Measurements from ENCODE around the gene TIMP2. TPM values are rescaled to one million over a fixed set of nuclear protein-coding genes. Genes with fewer than 3 reads are reported as not detected.

The TIMP2 gene
- total RNA-seq, 1 experiment from 2014 or later = 24.8 TPM

DNA sequence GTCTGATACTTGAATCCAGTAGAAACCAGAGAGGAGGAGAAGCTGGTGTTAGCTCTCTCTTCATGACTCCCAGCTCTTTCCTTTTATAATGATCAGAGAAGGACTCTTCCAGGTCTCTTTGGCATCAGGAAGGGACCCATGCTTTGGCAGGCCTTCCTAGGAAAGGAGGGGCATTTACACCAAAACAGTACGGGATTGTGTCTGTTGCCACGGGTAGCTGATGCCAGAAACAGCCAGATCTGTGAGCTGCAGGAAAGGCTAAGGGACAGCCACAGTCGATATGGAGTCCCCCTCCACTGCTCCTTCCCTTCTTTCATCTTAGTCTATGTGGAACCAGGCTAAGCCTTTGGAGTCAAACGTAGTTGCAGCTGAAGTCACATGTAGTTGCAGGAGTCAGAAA lies 31.5 kb downstream of the TIMP2 start:
- ChIA-PET CTCF (interaction anchor here (0.8 to 1.7 kb wide), 2 partner anchors 9 to 78 kb away, joined by 4 read pairs; no protein-coding TSS in a partner anchor), POLR2A (interaction anchor here (0.9 to 1.0 kb wide), 2 partner anchors 10 to 12 kb away, joined by 4 to 5 read pairs; no protein-coding TSS in a partner anchor)
- BruUV-seq (replicated peaks) = no TSS peak
- no peaks in the 10 kb centered on the region for H3K27me3 Mint-ChIP-seq (ENCODE audit: insufficient read depth, unreplicated experiment)
- H3K4me3 Mint-ChIP-seq (ENCODE audit: unreplicated experiment) = no peak overlapping the region
- H3K27ac Mint-ChIP-seq (ENCODE audit: low read depth, unreplicated experiment) = no peak overlapping the region
- DNase-seq (ENCODE audit: unreplicated experiment) = no peak
- TF ChIP-seq, protein P1, sequence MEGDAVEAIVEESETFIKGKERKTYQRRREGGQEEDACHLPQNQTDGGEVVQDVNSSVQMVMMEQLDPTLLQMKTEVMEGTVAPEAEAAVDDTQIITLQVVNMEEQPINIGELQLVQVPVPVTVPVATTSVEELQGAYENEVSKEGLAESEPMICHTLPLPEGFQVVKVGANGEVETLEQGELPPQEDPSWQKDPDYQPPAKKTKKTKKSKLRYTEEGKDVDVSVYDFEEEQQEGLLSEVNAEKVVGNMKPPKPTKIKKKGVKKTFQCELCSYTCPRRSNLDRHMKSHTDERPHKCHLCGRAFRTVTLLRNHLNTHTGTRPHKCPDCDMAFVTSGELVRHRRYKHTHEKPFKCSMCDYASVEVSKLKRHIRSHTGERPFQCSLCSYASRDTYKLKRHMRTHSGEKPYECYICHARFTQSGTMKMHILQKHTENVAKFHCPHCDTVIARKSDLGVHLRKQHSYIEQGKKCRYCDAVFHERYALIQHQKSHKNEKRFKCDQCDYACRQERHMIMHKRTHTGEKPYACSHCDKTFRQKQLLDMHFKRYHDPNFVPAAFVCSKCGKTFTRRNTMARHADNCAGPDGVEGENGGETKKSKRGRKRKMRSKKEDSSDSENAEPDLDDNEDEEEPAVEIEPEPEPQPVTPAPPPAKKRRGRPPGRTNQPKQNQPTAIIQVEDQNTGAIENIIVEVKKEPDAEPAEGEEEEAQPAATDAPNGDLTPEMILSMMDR (IDR thresholded peaks at IDR 0.05; ENCODE audit: unreplicated experiment) = no peak
- no peaks in the 10 kb centered on the region for H3K4me1 Mint-ChIP-seq (ENCODE audit: insufficient read depth, unreplicated experiment)
- H3K9me3 Mint-ChIP-seq (ENCODE audit: unreplicated experiment) = no peaks in the 10 kb centered on the region
- intact Hi-C loops (cut with micrococcal nuclease) = no loop called here
- H3K36me3 Mint-ChIP-seq (ENCODE audit: insufficient read depth, unreplicated experiment) = peaks cover 21% of the 10 kb centered on the region

DNA sequence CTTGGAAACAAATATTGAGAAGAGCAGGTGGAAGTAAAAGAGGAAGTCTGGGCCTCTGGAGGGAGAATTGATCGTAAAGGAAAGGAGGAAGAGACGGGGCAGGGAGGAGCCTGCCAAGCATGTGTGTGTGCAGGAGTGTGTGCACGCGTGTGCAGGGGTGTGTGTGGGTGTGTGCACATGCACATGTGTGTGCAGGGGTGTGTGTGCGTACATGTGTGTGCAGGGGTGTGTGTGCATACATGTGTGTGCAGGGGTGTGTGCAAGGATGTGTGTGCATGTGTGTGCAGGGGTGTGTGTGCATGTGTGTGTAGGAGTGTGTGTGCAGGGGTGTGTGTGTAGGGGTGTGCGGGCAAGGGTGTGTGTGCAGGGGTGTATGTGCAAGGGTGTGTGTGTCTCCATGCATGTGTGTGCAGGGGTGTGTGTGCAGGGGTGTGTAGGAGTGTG lies 32.2 kb downstream of the TIMP2 start:
- H3K27ac Mint-ChIP-seq (ENCODE audit: low read depth, unreplicated experiment) = no peak overlapping the region
- intact Hi-C loops (cut with micrococcal nuclease) = no loop called here
- TF ChIP-seq, protein P1 (IDR thresholded peaks at IDR 0.05; ENCODE audit: unreplicated experiment) = no peak
- no peak for DNase-seq (ENCODE audit: unreplicated experiment)
- H3K4me1 Mint-ChIP-seq (ENCODE audit: insufficient read depth, unreplicated experiment) = no peaks in the 10 kb centered on the region
- CTCF ChIA-PET = no interaction called here
- BruUV-seq (replicated peaks) = no TSS peak
- H3K4me3 Mint-ChIP-seq (ENCODE audit: unreplicated experiment) = no peak overlapping the region
- no peaks in the 10 kb centered on the region for H3K27me3 Mint-ChIP-seq (ENCODE audit: insufficient read depth, unreplicated experiment)
- no peaks in the 10 kb centered on the region for H3K9me3 Mint-ChIP-seq (ENCODE audit: unreplicated experiment)
- H3K36me3 Mint-ChIP-seq (ENCODE audit: insufficient read depth, unreplicated experiment) = peaks cover 15% of the 10 kb centered on the region
- POLR2A ChIA-PET = no interaction called here

DNA sequence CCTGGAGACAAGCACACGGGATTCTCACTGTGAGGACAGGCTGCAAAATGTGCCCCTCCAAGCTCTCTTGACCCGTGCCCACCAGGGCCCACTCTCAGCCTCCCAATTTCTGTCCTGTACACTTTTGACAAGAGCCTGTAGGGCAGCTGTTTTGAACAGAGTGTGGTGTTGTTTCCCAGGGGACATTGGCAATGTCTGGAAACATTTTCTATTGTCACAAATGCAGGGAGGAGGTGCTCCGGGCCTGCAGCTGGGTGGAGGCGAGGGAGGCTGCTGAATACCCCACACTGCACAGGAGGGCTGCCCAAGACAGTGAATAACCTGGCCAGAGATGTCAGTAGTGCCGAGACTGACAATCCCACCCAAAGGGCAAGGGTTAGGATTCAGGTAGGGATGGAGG lies 32.7 kb downstream of the TIMP2 start:
- H3K27me3 Mint-ChIP-seq (ENCODE audit: insufficient read depth, unreplicated experiment) = no peaks in the 10 kb centered on the region
- BruUV-seq (replicated peaks) = no TSS peak
- TF ChIP-seq, protein P1 (IDR thresholded peaks at IDR 0.05; ENCODE audit: unreplicated experiment) = no peak
- POLR2A ChIA-PET = no interaction called here
- peaks cover 11% of the 10 kb centered on the region for H3K36me3 Mint-ChIP-seq (ENCODE audit: insufficient read depth, unreplicated experiment)
- H3K27ac Mint-ChIP-seq (ENCODE audit: low read depth, unreplicated experiment) = no peak overlapping the region
- CTCF ChIA-PET = no interaction called here
- intact Hi-C loops (cut with micrococcal nuclease) = no loop called here
- DNase-seq (ENCODE audit: unreplicated experiment) = no peak
- no peaks in the 10 kb centered on the region for H3K4me1 Mint-ChIP-seq (ENCODE audit: insufficient read depth, unreplicated experiment)
- H3K9me3 Mint-ChIP-seq (ENCODE audit: unreplicated experiment) = no peaks in the 10 kb centered on the region
- H3K4me3 Mint-ChIP-seq (ENCODE audit: unreplicated experiment) = no peak overlapping the region

DNA sequence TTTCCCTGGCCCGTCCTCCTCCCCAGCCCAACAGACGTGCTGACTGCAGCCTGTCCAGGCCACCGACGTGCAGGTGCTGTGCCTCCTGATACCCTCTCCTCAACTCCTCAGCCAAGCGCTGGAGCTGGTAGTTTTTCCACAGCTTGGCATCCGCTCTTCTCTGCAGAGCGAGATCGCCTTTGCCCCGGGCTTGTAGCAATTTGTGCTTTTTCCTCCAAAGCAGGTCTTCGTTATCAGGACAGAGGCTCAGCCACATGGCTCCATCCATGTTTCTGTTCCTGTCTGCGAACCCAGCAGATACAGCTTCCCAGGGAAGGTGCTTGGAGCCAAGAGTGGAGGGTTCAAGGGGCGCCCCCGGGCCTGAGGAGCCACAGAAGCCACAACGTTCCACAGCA lies 33.1 kb downstream of the TIMP2 start:
- Mint-ChIP-seq H3K4me3 (ENCODE audit: unreplicated experiment) (no peak overlapping the region), H3K9me3 (ENCODE audit: unreplicated experiment) (no peaks in the 10 kb centered on the region), H3K4me1 (ENCODE audit: insufficient read depth, unreplicated experiment) (no peaks in the 10 kb centered on the region), H3K27me3 (ENCODE audit: insufficient read depth, unreplicated experiment) (no peaks in the 10 kb centered on the region), H3K36me3 (ENCODE audit: insufficient read depth, unreplicated experiment) (peaks cover 9% of the 10 kb centered on the region), H3K27ac (ENCODE audit: low read depth, unreplicated experiment) (no peak overlapping the region)
- intact Hi-C loops (cut with micrococcal nuclease) = no loop called here
- ChIA-PET CTCF (interaction anchor here (0.5 kb wide), 1 partner anchor 677 kb away, joined by 3 read pairs; no protein-coding TSS in a partner anchor), POLR2A (no interaction called here)
- TF ChIP-seq, protein P1 (IDR thresholded peaks at IDR 0.05; ENCODE audit: unreplicated experiment) = no peak
- DNase-seq (ENCODE audit: unreplicated experiment) = no peak
- no TSS peak for BruUV-seq (replicated peaks)

Data from MCF 10A (cell line).